NCI-H2196 (cell line): ENCODE data around the gene CCDC28A.

Source experiments
- DNase-seq: peaks from one replicate; lab custom pipeline; 2025; ENCODE audit not compliant: unreplicated experiment; lab: John Stamatoyannopoulos, UW

Gene CCDC28A

GRCh38 chr6:138833816-138834539, 60.4 kb downstream of the CCDC28A start:
- DNase-seq = peak; percentile 76

DNA sequence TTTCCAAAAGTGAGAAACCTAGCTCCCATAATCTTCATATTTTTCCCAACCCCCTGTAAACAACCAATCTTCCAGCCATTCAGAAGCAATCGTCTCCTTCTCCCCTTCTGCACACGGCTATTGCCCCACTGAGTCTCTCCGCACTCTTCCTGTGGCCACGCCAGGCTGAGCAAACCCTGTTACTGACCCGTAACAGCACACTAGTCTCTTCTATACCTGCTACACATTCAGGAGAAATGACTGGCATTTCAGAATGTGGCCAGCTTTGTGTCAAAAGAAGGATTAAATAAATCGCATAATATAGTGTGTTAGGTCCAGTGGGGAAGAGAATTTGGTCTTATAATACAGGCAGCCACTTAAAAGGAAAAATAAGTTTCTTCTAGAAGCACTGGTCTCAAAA, 63.7 kb downstream of the CCDC28A start:
- no peak for DNase-seq
